NCI-H748 (cell line): Measurements from ENCODE around the gene MFAP4.

Source experiments
- DNase-seq: peaks from one replicate; lab custom pipeline; 2025; ENCODE audit not compliant: unreplicated experiment; lab: John Stamatoyannopoulos, UW

The MFAP4 gene

GRCh38 chr17:19386051-19386929, 700 bp downstream of the MFAP4 start:
- DNase-seq = no peak

GRCh38 chr17:19385521-19385983, 1.4 kb downstream of the MFAP4 start:
- DNase-seq = no peak

GRCh38 chr17:19384723-19385391, 2.1 kb downstream of the MFAP4 start:
- DNase-seq = no peak

GRCh38 chr17:19383681-19384470, 3.1 kb downstream of the MFAP4 start:
- no peak for DNase-seq

GRCh38 chr17:19382531-19383444, 4.2 kb downstream of the MFAP4 start:
- no peak for DNase-seq

- no peak for DNase-seq
Measured at GRCh38 chr17:19381741-19382444, 5.1 kb downstream of the MFAP4 start.

GRCh38 chr17:19381361-19381740, 5.6 kb downstream of the MFAP4 start:
- DNase-seq = no peak

GRCh38 chr17:19380481-19381301, 6.3 kb downstream of the MFAP4 start:
- DNase-seq = no peak

- no peak for DNase-seq
Measured at GRCh38 chr17:19379361-19380065, 7.5 kb downstream of the MFAP4 start.

GRCh38 chr17:19378416-19379360, 8.3 kb downstream of the MFAP4 start, which contains the start of gene MAPK7:
TSS of gene MAPK7 (plus strand) at chr17:19378498. CDS start at chr17:19378901, 403 bp downstream.
- DNase-seq = peak; percentile 78

- DNase-seq = peak; percentile 100
Measured at GRCh38 chr17:19377602-19378415, 9.2 kb downstream of the MFAP4 start.

- DNase-seq = peak; percentile 82
Measured at GRCh38 chr17:19376811-19377210, 10.2 kb downstream of the MFAP4 start.

- no peak for DNase-seq
Measured at GRCh38 chr17:19375732-19376131, 11.3 kb downstream of the MFAP4 start.

- no peak for DNase-seq
Measured at GRCh38 chr17:19374136-19374535, 12.9 kb downstream of the MFAP4 start.

- no peak for DNase-seq
Measured at GRCh38 chr17:19372866-19373504, 14.0 kb downstream of the MFAP4 start.

GRCh38 chr17:19372439-19372838, 14.6 kb downstream of the MFAP4 start:
- no peak for DNase-seq
